Measurements from ENCODE around the gene HMG20A.

HMG20A gene

GRCh38 chr15:77420610-77421369 lies at the start of gene HMG20A:
HMG20A (plus strand) TSS chr15:77420888; CDS start chr15:77458408, 37,520 bp downstream.
- no peak for FAIRE-seq
- peak; percentile 53 for DNase-seq (ENCODE audit: insufficient read length, low spot score)

DNA sequence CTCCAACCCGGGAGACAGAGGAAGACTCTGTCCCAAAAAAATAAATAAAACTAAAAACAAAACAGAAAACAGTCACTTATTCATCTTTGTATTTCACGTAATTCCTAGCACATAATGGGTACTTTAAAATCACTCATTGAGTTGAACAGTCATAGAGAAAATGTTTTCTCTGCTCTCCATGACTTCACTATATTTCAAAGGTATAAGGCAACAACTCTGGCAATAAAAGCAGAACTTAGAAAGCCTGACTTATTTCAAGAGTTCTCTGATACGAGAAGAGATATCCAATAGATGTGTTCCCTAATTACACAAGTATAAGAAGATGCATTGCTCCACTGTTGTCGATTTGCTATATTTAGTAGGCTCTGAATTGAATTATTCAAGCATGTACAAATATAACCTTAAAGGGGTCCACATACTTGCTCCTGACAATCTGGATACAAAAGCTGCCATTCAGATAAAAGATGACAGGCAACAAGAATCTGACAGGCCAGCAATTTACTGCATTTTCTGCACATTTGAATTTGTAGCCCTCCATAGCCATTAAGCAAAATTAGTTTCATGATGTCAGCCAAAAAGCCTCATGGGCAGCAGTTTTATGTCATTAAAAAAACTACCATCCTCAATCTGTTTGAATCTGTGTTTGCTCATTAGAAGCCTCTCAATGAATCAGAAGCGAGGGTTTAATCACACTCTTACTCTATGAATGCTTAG lies 48.7 kb upstream of the HMG20A start:
- no peak for DNase-seq (ENCODE audit: insufficient read length, low spot score)
- FAIRE-seq: no peak

- FAIRE-seq: no peak
- DNase-seq (ENCODE audit: insufficient read length, low spot score): no peak
Observed at GRCh38 chr15:77373441-77373840, 47.2 kb upstream of the HMG20A start.

GRCh38 chr15:77375133-77375532 lies 45.6 kb upstream of the HMG20A start:
- DNase-seq (ENCODE audit: insufficient read length, low spot score) (no peak), FAIRE-seq (no peak)

DNA sequence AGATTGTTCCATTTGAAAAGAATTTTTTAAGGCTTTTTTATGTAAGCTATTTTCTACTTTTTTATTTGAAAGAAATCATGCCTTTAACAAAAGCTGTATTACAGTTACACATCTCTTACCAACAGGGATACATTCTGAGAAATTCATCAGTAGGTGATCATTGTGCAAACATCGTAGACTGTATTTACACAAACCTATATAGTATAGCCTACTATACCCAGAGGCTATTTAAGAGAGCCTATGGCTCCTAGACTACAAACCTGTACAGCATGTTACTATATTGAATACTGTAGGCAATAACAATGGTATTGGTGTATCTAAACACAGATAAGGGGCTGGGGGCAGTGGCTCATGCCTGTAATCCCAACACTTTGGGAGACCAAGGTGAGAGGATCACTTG lies 43.9 kb upstream of the HMG20A start:
- no peak for FAIRE-seq
- DNase-seq (ENCODE audit: insufficient read length, low spot score): no peak

DNA sequence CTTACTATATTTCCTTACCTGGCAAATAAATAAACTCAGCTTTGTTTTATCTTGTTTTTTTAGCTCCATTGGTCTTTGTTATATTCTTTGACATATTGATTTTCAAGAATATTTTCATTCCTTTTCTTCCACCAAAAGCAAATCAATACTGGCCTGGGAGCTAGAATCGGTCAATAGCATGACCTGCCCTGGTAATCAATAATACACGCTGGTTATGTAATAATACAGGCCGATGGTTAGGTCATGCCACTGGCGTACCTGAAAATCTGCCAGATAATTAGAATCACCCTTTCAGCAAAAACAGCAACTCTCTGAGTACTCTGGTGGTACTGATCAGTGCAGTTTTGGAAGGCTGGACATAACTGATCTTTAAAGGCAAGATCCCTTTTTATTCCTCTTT lies 40.7 kb upstream of the HMG20A start:
- DNase-seq (ENCODE audit: insufficient read length, low spot score) (no peak), FAIRE-seq (no peak)

DNA sequence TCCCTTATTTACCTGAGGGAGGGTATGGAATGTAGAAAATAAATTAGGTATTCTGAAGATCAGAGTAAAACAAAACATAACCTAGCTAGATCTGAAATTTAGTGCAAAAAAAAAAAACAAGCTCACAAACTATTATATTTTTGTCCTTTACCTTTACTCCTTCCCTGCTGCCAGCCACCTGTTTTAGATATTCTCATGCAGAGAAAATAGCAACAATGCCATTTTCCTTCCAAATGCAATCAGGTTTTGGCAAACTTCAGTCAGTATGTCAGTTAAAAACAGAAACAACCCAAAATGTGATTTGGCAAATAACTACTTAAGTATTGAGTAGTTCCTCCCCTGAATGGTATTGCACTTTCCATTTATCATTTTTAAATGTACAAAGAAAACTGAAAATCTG lies 36.6 kb upstream of the HMG20A start:
- FAIRE-seq: no peak
- DNase-seq (ENCODE audit: insufficient read length, low spot score): no peak

GRCh38 chr15:77384589-77385359 lies 35.9 kb upstream of the HMG20A start:
- FAIRE-seq (no peak), DNase-seq (ENCODE audit: insufficient read length, low spot score) (no peak)

- FAIRE-seq (no peak), DNase-seq (ENCODE audit: insufficient read length, low spot score) (no peak)
Observed at GRCh38 chr15:77386626-77387025, 34.1 kb upstream of the HMG20A start.

DNA sequence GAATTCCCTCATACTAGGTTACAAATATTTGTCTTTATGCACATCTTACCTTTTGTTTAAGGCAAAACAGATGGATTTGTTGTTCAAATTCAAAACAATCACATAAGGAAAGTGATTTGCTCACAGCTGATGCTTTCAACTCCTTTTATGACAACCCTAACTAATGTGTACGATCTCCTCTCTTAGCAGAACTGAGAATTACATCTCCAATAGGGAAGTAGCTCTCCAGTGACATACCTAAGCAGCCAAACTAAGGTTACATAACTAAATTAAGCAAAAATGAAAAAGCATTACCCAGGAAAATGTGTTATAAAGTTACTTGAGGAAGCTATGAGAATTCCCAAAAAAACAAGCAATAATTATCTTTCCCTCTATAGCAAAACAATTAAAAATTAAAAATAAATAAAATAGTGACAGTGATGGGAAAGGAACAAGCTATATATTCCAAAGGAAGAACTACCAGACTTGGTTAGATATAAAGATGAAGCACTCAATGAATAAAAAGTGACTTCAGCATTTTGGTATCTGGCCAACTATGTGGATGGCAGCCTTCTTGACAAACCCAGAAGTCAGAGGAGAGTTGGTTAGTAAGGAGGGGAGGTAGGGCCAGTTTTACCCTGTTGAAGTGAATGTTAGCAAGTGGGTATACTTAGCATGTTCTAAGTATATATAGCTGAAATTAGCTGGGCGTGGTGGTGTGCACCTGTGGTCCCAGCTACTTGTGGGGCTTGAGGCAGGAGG lies 33.2 kb upstream of the HMG20A start:
- FAIRE-seq (no peak), DNase-seq (ENCODE audit: insufficient read length, low spot score) (no peak)

GRCh38 chr15:77391372-77391951 lies 29.2 kb upstream of the HMG20A start:
- DNase-seq (ENCODE audit: insufficient read length, low spot score): no peak
- FAIRE-seq: no peak

- no peak for FAIRE-seq
- DNase-seq (ENCODE audit: insufficient read length, low spot score): no peak
Observed at GRCh38 chr15:77392762-77393470, 27.8 kb upstream of the HMG20A start.

DNA sequence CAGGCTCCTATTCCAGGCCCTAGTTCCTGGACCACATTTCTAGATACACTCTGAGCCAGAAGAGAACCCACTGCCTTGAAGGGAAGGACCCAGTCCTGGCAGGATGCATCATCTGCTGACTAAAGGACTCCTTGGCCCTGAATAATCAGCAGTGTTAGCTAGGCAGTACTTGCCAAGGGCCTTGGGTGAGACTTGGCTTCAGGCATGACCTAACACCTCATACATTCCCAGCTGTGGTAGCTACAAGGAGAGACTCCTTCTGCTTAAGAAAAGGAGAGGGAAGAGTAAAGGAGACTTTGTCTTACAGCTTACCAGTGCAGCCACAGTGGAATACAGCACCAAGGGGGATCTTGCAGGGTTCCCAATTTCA lies 27.2 kb upstream of the HMG20A start:
- no peak for FAIRE-seq

GRCh38 chr15:77395013-77395774 lies 25.5 kb upstream of the HMG20A start:
- FAIRE-seq: no peak
- no peak for DNase-seq (ENCODE audit: insufficient read length, low spot score)

More for the DNA sequence above, 27.2 kb upstream of the HMG20A start:
- no peak for DNase-seq (ENCODE audit: insufficient read length, low spot score)

GRCh38 chr15:77396692-77397091 lies 24.0 kb upstream of the HMG20A start:
- DNase-seq (ENCODE audit: insufficient read length, low spot score): no peak
- FAIRE-seq: no peak

DNA sequence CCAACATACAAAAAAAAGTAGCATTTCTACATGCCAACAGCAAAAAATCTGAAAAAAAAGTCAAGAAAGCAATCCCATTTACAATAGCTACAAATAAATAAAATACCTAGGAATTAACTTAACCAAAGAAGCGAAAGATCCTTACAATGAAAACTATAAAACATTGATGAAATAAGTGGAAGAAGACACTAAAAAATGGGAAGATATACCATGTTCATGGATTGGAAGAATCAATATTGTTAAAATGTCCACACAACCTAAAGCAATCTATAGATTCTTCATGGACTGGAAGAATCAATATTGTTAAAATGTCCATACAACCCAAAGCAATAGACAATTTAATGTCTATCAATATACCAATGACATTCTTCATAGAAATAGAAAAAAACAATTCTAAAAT lies 21.8 kb upstream of the HMG20A start:
- no peak for DNase-seq (ENCODE audit: insufficient read length, low spot score)
- no peak for FAIRE-seq

GRCh38 chr15:77400258-77400657 lies 20.4 kb upstream of the HMG20A start:
- DNase-seq (ENCODE audit: insufficient read length, low spot score): no peak
- FAIRE-seq: no peak

DNA sequence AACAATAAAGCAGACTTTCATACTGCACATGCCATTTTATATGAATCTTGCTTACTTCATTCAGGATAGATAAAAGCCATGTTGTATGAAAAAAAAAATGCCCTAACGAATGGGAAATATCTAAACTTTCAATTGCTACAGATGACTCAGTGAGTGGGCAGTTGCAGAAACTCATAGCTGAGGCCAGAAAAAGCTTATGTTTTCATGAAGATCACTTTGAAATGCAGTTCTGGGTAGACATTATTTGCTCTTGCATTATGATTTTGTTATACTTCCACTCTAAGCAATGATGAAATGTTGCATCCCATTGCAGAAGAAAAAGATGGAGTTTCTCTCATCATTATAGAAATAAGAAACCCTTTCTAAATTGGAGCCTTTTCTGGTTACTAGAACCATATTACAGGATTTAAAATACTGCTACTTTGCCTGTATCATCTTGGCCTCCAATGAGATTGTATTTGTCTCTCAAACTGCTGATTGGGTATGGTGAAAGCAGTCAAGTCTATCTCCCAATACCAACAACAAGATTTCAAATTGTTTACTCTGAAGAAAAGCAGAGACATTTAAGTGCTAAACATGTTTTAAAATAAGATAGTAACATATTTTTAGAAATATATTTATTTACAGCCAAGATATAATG lies 17.8 kb upstream of the HMG20A start:
- no peak for FAIRE-seq
- DNase-seq (ENCODE audit: insufficient read length, low spot score): no peak

Measured in HTR-8/SVneo (cell line).